NCI-H2227 (cell line): ENCODE measurements around the gene DNAJB11.
"Not testable (repeated sequence)": the region's sequence is repeated elsewhere in the genome, so short reads cannot be mapped to it uniquely, and the experiment has no call there.

Experiments
- DNase-seq: peaks from one replicate; lab custom pipeline; 2025; ENCODE audit not compliant: unreplicated experiment; lab: John Stamatoyannopoulos, UW

The DNAJB11 gene

DNA sequence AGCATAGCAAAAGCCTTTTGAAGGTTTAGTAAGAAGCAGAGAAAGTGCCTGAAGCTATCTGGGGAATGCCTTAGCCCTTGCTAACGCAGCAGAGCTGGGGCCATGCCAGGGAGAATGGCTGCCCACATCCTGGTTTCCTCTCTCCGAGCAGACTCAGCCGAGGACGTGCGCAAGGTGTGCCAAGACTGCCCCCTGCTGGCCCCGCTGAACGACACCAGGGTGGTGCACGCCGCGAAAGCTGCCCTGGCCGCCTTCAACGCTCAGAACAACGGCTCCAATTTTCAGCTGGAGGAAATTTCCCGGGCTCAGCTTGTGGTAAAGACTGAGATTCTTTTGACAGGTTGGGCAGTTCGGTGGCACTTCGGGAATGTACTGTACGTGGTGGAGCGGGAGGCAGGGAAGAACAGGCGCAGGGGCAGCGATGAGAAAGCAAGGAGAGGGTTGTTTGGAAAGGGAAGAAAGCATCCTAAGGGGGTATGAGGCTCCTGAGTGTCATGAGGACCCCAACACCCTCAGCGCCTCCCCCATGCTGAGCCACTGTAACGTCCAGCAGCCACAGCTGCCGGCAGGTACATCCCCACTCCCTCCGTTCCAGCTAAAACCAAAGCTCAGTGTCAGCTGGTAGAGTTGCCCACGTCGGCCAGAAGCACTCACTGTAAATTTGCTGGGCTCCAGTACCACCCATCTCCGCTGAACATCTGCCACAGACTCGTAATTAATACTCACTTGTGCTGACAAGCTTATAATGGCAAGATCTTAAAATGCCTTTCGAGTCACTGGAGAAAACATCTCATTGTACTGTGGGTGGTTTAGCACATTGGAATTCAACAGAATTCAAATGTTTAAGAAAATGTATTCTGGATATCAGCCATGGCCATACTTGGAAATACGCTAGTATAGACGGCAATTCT is 46.8 kb downstream of the DNAJB11 start:
- DNase-seq = peak; percentile 85

DNA sequence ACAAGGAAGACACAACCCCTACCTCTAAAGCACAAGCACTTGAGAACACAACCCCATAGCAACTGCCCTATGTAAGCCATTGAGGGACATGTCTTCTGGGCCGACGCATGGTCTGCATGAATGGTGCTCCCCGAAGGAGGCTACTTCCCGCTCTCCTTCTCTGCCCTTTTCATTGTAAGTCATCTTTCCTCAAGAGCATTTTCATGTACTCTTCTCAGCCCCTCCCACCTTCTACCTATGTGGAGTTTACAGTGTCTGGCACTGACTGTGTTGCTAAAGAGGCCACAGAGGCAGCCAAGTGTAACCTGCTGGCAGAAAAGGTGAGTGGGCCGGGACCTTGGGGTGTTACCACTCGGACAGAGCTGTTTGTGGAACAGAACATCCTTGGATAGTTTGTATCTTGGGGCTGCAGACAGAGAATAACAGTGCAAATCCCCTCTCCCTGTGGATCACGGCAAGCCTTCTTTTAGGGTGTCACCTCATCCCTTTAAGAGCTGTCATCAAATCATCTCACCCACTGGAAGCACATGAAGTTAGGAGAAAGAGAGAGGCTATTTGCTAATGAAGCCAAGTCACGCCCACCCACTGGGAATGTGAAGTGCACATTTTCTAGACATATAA is 47.9 kb downstream of the DNAJB11 start:
- no peak for DNase-seq

DNA sequence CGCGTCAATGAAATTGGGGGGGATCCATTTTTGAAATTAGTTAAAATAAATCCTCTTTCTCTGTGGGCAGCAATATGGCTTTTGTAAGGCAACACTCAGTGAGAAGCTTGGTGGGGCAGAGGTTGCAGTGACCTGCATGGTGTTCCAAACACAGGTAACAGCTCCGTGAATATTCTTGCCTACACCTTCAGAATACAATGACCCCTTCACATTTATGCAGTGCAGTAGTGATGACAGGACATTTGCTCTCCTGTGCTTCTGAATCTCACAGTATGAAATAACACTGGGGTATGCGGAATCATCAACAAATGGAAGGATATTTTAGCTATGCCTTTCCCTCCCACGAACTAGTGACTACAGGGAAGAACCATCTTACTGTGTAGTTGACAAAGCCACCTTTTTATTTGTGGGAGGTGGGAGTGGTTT is 49.3 kb downstream of the DNAJB11 start:
- DNase-seq = no peak

DNA sequence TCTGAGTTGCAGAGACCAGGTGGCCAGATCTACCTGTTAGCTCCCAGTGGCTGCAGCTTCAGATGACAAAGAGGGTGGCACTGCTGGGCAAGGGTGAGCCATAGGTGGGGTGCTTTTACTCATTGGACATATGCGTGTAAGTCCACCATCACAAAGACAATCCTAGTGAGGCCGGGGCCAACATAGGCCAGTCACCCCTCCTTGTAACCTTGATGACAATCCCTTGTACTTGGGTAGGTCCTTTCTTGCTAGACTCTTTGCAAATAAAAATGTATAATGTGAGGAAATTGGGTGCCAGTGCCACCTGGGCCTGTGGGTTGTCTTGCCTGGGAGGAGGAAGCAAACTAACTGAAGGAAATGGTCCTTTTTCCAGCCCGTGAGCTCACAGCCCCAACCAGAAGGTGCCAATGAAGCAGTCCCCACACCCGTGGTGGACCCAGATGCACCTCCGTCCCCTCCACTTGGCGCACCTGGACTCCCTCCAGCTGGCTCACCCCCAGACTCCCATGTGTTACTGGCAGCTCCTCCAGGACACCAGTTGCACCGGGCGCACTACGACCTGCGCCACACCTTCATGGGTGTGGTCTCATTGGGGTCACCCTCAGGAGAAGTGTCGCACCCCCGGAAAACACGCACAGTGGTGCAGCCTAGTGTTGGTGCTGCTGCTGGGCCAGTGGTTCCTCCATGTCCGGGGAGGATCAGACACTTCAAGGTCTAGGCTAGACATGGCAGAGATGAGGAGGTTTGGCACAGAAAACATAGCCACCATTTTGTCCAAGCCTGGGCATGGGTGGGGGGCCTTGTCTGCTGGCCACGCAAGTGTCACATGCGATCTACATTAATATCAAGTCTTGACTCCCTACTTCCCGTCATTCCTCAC is 49.9 kb downstream of the DNAJB11 start:
- no peak for DNase-seq

DNA sequence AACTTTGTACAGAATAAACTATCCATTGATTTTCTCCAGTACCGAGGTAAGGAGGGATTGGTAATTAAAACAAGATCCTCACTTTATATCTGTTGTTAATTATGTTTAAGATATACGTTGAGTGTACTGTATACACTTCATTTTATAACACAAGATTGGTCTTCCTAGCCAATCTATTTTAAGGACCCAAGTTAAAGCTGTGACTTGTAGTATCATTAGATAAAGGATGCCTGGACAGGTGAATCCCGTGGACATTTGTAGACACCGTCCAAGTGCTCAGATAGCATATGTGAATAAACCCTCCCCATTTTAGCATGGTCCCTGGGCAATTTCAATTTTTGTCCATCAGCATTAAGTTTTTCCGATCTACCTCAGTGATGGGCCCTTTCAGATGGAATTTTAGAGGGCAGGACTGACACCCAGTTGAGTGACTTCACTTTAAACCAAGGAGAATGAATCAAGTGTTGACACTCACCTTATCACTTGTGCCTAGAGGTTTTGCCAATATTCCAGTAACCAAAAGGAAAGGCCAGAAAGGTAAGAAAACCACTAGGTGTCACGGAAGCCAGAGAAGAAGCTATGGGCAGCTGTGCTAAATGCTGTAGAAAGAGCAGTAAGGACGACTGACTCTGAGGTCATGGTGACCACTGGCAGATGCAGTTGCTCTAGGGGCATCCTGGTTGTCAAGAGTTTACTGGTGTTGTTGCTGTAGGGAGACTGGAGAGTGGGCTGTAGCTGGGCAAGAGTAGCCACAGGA is 51.6 kb downstream of the DNAJB11 start:
- no peak for DNase-seq

DNA sequence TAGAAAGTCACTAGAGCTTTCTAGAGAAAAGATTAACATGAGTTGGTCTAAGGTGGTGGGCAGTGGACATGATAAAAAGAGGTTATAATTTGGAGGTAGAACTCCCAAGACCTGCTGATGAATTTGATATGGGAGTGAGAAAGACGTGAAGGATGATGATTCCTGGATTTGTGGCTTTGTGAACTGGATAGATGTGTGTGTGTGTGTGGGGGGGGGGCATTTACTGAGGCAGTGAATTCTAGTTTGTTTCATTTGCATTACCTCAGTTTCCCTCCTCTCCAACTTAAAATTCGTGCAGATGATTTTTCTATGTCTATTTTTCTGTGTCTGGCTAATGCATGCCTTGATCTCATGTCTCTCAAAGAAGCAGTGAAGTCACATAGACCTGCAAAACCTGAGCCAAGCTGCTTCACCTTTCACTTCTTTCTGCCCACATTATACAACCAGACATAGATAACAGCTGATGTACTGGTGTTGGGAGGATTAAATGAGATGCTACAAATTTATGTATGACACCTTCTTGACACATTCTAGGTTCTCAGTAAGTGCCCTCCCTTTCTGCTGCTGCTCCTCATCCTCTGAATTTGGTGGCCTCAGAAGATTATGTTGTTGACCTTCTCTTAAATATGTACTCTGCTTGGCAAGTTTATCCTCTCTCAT is 52.3 kb downstream of the DNAJB11 start:
- no peak for DNase-seq

DNA sequence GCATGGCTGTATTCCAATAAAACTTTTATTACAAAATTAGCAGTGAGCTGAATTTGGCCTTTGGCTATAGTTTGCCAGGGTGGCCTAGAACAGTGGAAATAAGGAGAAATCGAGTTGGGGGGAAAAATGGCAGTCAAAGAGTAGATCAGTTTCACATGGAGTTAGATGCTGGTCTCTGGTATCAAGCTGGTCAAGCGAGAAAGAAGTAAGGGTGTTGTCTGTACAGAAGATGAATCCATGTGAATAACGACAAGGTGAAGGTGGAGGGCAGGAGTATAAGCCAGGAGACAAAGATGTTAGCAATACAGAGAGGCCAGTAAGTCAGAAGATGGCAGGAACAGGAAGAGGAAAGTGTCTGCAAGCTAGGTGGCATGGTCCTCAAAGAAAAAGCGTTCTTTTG is 54.1 kb downstream of the DNAJB11 start:
- DNase-seq = no peak

DNA sequence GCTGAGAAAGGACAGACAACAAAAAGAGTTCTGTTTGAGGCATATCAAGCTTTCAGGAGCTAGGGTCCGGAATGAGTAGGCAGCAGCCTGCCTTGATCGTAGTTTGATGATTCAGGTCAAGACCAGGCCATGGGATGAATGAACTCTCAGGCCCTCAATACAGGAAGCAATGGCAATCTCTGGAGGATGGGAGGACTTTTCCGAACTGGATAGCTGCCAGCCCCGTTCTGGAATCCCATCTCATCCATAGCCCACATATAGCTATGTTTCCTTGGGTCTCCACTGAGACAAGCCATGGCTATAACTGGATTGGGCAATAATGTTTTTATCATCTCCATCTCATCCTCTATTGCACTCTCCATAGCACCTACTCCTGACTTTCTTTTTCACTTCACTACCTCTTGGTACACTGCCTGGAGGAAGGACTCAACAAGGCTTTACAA is 55.1 kb downstream of the DNAJB11 start:
- no peak for DNase-seq

DNA sequence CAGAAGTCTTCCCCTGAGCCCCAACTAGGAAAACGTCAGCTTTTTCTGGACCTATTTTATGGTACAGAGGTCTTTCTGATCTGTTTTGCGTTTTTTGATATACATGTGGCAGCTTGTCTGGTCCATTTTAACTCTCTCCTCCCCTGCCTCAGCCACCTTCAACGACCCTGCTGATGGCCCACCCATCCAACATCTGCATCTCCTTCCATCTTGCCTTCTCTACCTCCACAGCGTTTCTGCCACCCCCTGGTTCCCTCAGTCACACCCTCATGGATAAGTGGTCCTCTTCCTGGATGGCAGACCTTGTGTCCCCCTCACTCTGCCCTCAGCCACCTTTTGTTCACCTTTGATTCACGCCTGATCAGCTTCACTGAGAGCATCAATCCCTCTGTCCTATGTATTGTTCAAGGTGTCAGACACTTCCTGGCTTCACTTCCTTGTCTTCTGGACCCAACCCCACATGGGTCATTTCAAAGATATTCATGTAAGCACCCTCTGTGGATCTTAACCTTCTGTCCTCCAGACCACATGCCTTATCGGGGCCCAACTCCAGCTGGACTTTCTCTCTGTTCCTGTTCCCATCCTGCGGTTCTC is 55.8 kb downstream of the DNAJB11 start:
- DNase-seq = no peak

DNA sequence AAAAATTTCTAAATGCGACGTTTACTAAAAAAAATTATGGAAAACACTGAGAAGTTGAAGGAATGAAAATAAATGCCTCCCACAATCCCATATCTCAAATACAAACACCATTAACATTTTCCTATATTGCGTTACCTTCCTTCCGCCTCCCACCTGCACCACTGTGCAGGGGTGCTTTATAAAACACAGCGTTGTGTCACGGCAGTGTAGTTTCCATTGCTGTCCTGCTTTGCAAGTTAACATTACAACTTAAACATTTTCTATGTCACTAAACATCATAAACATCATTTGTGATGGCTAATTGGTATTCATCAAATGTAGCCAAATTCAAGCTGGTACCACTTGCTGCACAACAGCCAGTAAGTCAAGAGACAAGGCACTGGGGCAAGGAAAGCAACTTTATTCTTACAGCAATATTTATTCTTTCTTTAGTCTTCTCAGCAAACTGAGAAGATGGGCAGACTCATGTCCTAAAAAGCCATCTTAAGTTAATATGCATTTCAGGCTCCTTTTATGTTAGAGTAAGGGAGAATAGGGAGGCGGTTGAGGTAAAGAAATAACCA is 57.4 kb downstream of the DNAJB11 start:
- no peak for DNase-seq

DNA sequence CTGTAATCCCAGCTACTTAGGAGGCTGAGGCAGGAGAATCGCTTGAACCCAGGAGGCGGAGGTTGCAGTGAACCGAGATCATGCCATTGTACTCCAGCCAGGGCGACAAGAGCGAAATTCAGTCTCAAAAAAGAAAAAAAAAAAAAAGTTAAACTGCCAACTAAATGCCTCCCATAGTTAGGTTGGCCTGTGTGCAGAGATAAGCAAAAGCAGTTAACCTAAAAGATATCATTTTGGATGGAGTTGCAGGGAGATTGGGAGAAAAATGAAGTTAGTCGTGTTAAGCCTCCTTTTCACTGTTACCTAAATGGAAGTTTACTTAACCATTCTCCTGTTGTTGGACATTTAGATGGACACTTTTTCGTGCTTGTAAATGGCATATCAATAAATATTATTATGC is 58.2 kb downstream of the DNAJB11 start:
- no peak for DNase-seq

DNA sequence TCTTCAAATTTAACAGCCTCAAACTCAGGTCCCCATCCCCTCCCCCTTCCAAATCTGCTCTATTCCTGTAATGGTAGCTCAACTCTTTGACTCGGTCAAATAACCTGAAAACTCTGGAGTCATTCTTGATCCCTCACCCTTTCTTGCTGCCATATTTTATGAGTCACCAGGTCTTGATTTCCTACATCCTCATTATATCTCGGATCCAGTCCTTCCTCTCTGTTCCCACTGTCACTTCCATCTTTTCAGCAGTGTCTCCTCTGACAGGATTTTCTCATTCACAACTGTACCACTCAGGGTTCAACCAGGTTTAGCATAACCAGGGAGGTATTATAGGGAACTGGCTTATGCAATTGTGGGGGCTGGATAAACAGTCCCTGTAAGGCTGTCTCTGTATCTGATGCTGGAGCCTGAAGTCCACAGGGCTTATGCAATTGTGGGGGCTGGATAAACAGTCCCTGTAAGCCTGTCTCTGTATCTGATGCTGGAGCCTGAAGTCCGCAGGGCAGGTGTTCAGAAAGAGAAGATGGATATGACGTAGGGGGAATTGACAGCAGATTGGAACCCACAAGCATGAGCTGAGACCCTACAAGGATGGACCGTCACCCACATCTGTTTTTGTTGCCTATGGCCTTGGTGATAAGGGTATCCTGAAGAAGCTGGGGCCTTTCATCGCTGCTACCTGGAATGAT is 60.6 kb downstream of the DNAJB11 start:
- DNase-seq = no peak

DNA sequence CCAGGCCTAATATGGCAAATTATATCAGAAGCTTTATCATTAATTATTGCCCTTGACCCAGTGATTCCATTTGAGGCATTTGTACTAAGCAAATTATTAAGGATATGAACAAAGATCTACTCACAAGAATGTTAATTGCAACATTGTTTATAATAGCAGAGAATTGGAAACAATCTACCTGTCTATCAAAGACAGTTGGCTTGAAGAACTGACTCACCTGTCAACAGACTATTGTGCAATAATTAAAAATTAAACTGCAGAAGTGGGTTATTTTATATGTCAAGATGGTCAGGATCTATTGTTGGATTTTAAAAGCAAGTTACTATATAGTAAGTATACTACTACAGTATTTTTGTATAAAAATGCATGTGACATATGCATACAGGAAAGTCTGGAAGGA is 63.0 kb downstream of the DNAJB11 start:
- no peak for DNase-seq

DNA sequence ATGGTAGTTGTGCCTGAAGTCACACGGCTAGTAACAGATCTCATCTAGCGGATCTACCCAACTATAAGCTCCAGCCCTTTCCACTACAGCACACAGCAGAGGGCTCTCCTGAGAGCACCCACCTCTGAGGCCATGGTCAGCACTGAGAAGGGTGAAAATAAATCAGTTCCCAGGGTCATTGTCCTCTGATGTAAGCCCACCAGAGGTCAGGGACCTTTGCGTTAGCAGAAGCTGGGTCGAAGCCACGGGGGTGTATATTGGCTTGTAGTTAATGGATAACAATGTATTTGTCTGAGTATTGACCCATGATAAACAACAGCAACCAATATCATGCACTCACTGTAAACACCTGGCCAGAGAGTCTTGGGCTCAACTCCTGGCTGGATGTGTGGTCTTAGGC is 63.7 kb downstream of the DNAJB11 start:
- DNase-seq = not testable (repeated sequence)
